A549 (cell line): ENCODE data around the gene GPR108. TPM values are rescaled to one million over a fixed set of nuclear protein-coding genes. Genes with fewer than 3 reads are reported as not detected.

Experiments used
- ATAC-seq, 2 experiments: fragments of 200-7000 bp in 1 of 2; fragments of >200 bp in 1 of 2; cut with Nextera tagmentation in 1 of 2; cut with Tn5 transposase in 1 of 2; 3 replicates each; pipeline versions ENCODE4 v1.8.0 to v1.9.1; 2018 to 2020; ENCODE audit warnings: mild to moderate bottlenecking in 1 of 2, moderate library complexity in 1 of 2
- CTCF ChIA-PET: fragments of 300-600 bp; sonication (Branson Sonifier 250); formaldehyde crosslinking; extraction: SDS; loops from one replicate; lab custom pipeline; 2021; ENCODE audit warnings: antibody characterized with exemption, inconsistent platforms; lab: Yijun Ruan, JAX
- POLR2A ChIA-PET: fragments of 350-600 bp; formaldehyde crosslinking; extraction: SDS; loops from one replicate; lab custom pipeline; 2021; ENCODE audit warnings: antibody characterized with exemption, inconsistent platforms; lab: Yijun Ruan, JAX
- DNase-seq, 2 experiments: peaks; one replicate each; pipeline versions ENCODE4 v3.0.0 to v3.0.0-alpha.2; 2011 to 2016; ENCODE audit warnings: low read depth in 1 of 2, low spot score in 1 of 2
- FAIRE-seq: peaks from 2 replicates; lab custom pipeline; 2011; peaks lifted over from hg19 to GRCh38; lab: Jason Lieb, UNC
- H3K27ac ChIP-seq, 2 experiments: fragments of >200 bp; sonication (Bioruptor Twin); formaldehyde crosslinking; 3 replicates each; pipeline ENCODE4 v1.5.1; 2016 to 2017
- H3K4me1 ChIP-seq: fragments of >200 bp; sonication (Bioruptor Twin); formaldehyde crosslinking; 3 replicates; pipeline ENCODE4 v1.6.1; 2016
- H3K4me2 ChIP-seq: fragments of >200 bp; sonication (Bioruptor Twin); formaldehyde crosslinking; 3 replicates; pipeline ENCODE4 v1.6.1; 2016
- H3K4me3 ChIP-seq: fragments of >200 bp; sonication (Bioruptor Twin); formaldehyde crosslinking; 3 replicates; pipeline ENCODE4 v1.5.1; 2016
- H3K9me3 ChIP-seq: fragments of >200 bp; sonication (Bioruptor Twin); formaldehyde crosslinking; 3 replicates; pipeline ENCODE4 v1.6.1; 2016
- BHLHE40 ChIP-seq: IDR thresholded peaks from 2 replicates; pipeline ENCODE4 v1.6.1; 2012; ENCODE audit warnings: low read depth, low read length, inconsistent platforms
- CBX2 ChIP-seq: fragments of 200-600 bp; sonication (generic); IDR thresholded peaks from 2 replicates; pipeline ENCODE4 v1.6.1; 2016; ENCODE audit warnings: low read depth, mild to moderate bottlenecking, borderline replicate concordance
- CBX8 ChIP-seq: fragments of 200-600 bp; sonication (generic); IDR thresholded peaks from 2 replicates; pipeline ENCODE4 v1.6.1; 2016
- CTCF ChIP-seq: fragments of >200 bp; sonication (Bioruptor Twin); formaldehyde crosslinking; IDR thresholded peaks from 3 replicates; pipeline ENCODE4 v1.5.1; 2016
- EHMT2 ChIP-seq: fragments of 200-600 bp; sonication (generic); IDR thresholded peaks from 2 replicates; pipeline ENCODE4 v1.6.1; 2016; ENCODE audit warnings: antibody characterized with exemption, low read depth, mild to moderate bottlenecking, moderate library complexity
- FOSL2 ChIP-seq, 2 experiments: fragments of 450-650 bp in 1 of 2; fragments of >200 bp in 1 of 2; sonication (Bioruptor Twin) in 1 of 2; formaldehyde crosslinking; IDR thresholded peaks; 2 replicates each; pipeline versions ENCODE4 v1.5.0 to v1.6.1; 2016 to 2020; ENCODE audit warnings: mild to moderate bottlenecking in 1 of 2, moderate library complexity in 1 of 2
- GATA3 ChIP-seq: IDR thresholded peaks from 2 replicates; pipeline ENCODE4 v1.6.1; 2012; ENCODE audit warnings: borderline replicate concordance
- HEYL ChIP-seq: fragments of 250-450 bp; sonication (Bioruptor Pico); IDR thresholded peaks from 2 replicates; pipeline ENCODE4 v1.8.0; 2021; ENCODE audit warnings: mild to moderate bottlenecking, moderate library complexity
- HOXA7 ChIP-seq: fragments of 250-450 bp; sonication (Bioruptor Pico); IDR thresholded peaks from 2 replicates; pipeline ENCODE4 v1.5.0; 2020; ENCODE audit warnings: mild to moderate bottlenecking, moderate library complexity
- JUNB ChIP-seq: fragments of >200 bp; sonication (Bioruptor Twin); formaldehyde crosslinking; IDR thresholded peaks from 2 replicates; pipeline ENCODE4 v1.6.1; 2016
- KDM1A ChIP-seq: fragments of 200-600 bp; sonication (generic); IDR thresholded peaks from 2 replicates; pipeline ENCODE4 v1.6.1; 2016; ENCODE audit warnings: low read depth, mild to moderate bottlenecking
- KDM5A ChIP-seq: fragments of 200-600 bp; sonication (generic); IDR thresholded peaks from 2 replicates; pipeline ENCODE4 v1.6.1; 2016; ENCODE audit warnings: antibody characterized with exemption, mild to moderate bottlenecking
- PHF8 ChIP-seq: fragments of 200-600 bp; sonication (generic); IDR thresholded peaks from 2 replicates; pipeline ENCODE4 v1.6.1; 2016; ENCODE audit warnings: low read depth, mild to moderate bottlenecking, antibody characterized with exemption, moderate library complexity, borderline replicate concordance
- POLR2A ChIP-seq: IDR thresholded peaks from 2 replicates; pipeline ENCODE4 v1.6.1; 2012; ENCODE audit warnings: mild to moderate bottlenecking, low read length
- RAD21 ChIP-seq, 2 experiments: fragments of >200 bp in 1 of 2; sonication (Bioruptor Twin) in 1 of 2; formaldehyde crosslinking in 1 of 2; IDR thresholded peaks in 1 of 2; conservative IDR thresholded peaks in 1 of 2; 2 replicates in 1 of 2; 3 replicates in 1 of 2; pipeline ENCODE4 v1.6.1; 2012 to 2018; ENCODE audit warnings: inconsistent platforms in 1 of 2
- RARB ChIP-seq: fragments of 250-450 bp; sonication (Bioruptor Pico); IDR thresholded peaks from 2 replicates; pipeline ENCODE4 v1.8.0; 2021; ENCODE audit warnings: mild to moderate bottlenecking, moderate library complexity
- REST ChIP-seq: fragments of 200-600 bp; sonication (generic); IDR thresholded peaks from 2 replicates; pipeline ENCODE4 v1.6.1; 2016; ENCODE audit warnings: antibody characterized with exemption, mild to moderate bottlenecking, moderate library complexity
- SMC3 ChIP-seq: fragments of >200 bp; sonication (Bioruptor Twin); formaldehyde crosslinking; IDR thresholded peaks from 3 replicates; pipeline ENCODE4 v1.6.1; 2018; ENCODE audit warnings: inconsistent platforms
- SREBF2 ChIP-seq: fragments of 450-650 bp; IDR thresholded peaks from 2 replicates; pipeline ENCODE4 v1.6.1; 2014; ENCODE audit warnings: mild to moderate bottlenecking, moderate library complexity
- TFCP2L1 ChIP-seq: fragments of 250-450 bp; sonication (Bioruptor Pico); IDR thresholded peaks from 2 replicates; pipeline ENCODE4 v1.5.0; 2021; ENCODE audit warnings: mild to moderate bottlenecking
- TP53 ChIP-seq: fragments of 250-450 bp; sonication (Bioruptor Pico); IDR thresholded peaks from 2 replicates; pipeline ENCODE4 v1.5.0; 2021; ENCODE audit warnings: mild to moderate bottlenecking, moderate library complexity
- ZC3H11A ChIP-seq: fragments of 450-650 bp; IDR thresholded peaks from 2 replicates; pipeline ENCODE4 v1.6.1; 2014; ENCODE audit warnings: antibody characterized with exemption, mild to moderate bottlenecking
- ZNF302 ChIP-seq: fragments of 250-450 bp; sonication (Bioruptor Pico); IDR thresholded peaks from 2 replicates; pipeline ENCODE4 v1.9.0; 2021; ENCODE audit warnings: inconsistent platforms, mild to moderate bottlenecking, moderate library complexity
- ZSCAN20 ChIP-seq: fragments of 250-450 bp; sonication (Bioruptor Pico); IDR thresholded peaks from 2 replicates; pipeline ENCODE4 v1.8.0; 2022; ENCODE audit warnings: mild to moderate bottlenecking, moderate library complexity
- WGBS: methylation state at CpG from one replicate; pipeline ENCODE4 v1.1.6; 2017; ENCODE audit errors: missing lambda C conversion rate; 5-methylcytosine and 5-hydroxymethylcytosine counted together
- polyA plus RNA-seq, 4 experiments: library from polyadenylated mRNA; depleted of rRNA in 3 of 4; stranded (reverse); fragments of >200 nt; fragmentation: RNase III in 1 of 4; extraction: RNeasy Plus Mini Kit Qiagen cat#74134 plus additional on column Dnase treatment in 1 of 4; gene quantifications; 2 replicates in 3 of 4; 3 replicates in 1 of 4; pipeline ENCODE4 v1.2.3, GENCODE V29; 2011 to 2017
- TF ChIP-seq, protein P1 (sequence below): fragments of 450-650 bp; IDR thresholded peaks from 2 replicates; pipeline ENCODE4 v1.6.1; 2014; ENCODE audit warnings: antibody characterized with exemption
- TF ChIP-seq, protein P2 (sequence below): IDR thresholded peaks from 2 replicates; pipeline ENCODE4 v1.6.1; 2012

GPR108 gene
- polyA plus RNA-seq, 2 of the 4 experiments (the other 2 are of a cell fraction), result 36.4 to 50.2 TPM

- Histone ChIP-seq H3K4me1 (peaks cover 24% of the 10 kb centered on the region), H3K4me3 (peak overlapping the region; percentile 93), H3K4me2 (peak overlapping the region; percentile 84), H3K9me3 (no peaks in the 10 kb centered on the region), H3K27ac (peak overlapping the region; percentile 91 to 98)
- no peak for DNase-seq
- ATAC-seq, result peak in 1 of 2 experiments; percentile 3; a peak in 3 of 6 replicates
- POLR2A ChIA-PET, result interaction anchor here (1.0 to 2.3 kb wide), 4 partner anchors 16 to 206 kb away, joined by 4 to 10 read pairs (median 7); partner anchors contain the start of genes C3 and TNFSF9
- TF ChIP-seq ZC3H11A (no peak), RAD21 (conservative IDR thresholded peaks at IDR 0.05 in 1 of 2, IDR thresholded peaks at IDR 0.05 in 1 of 2) (peak in 1 of 2 experiments; percentile 3; a peak in 1 of 5 replicates), REST (no peak), CBX8 (no peak), FOSL2 (IDR thresholded peaks at IDR 0.05) (no peak), FOSL2 (CRISPR knock-in tag; IDR thresholded peaks at IDR 0.05) (no peak), EHMT2 (no peak), PHF8 (no peak)
- TF ChIP-seq, all 56 proteins: peak for 1
- WGBS, result 0% methylated on average over 6 of the region's 16 CpGs
- CTCF ChIA-PET, result interaction anchor here (0.9 to 5.0 kb wide), 11 partner anchors 16 to 219 kb away, joined by 3 to 127 read pairs (median 4); partner anchors contain the start of genes C3 and VAV1
- no peak for FAIRE-seq
Observed at GRCh38 chr19:6736917-6737283, 480 bp downstream of the GPR108 start.

DNA sequence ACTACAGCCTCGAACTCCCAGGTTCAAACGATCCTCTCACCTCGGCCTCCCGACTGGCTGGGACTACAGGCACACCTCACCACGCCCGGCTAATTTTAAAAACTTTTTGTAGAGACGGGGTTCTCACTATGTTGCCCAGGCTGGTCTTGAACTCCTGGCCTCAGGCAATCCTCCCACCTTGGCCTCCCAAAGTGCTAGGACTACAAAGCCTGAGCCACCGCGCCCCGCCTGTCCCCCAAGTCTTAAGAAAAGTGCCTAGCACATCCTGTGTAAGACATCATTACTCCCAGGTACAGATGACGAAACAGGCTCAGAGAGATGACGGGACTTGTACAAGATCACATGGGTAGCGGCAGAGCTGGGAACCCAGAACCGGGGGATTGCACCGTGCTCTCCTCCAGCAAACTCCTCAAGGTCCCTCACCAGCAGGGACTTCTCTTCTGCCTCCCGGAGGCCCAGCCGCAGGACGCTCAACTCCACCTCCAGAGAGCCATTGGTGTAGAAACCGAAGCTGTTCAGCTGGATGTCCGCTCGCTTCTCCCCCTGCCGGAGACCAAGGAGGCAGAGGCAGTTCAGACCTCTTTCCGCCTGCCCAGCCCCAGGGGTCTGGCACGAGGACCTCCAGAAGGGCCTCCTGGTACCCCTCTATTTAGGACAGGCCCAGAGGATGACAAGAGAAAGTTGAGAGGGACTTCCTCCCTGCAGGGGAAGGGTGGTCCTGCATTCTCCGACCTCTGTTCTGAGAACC, 1.0 kb downstream of the GPR108 start:
- POLR2A ChIA-PET, result interaction anchor here (0.6 to 1.0 kb wide), 2 partner anchors 66 to 127 kb away, joined by 3 to 4 read pairs; no protein-coding TSS in a partner anchor
- TF ChIP-seq RARB, result no peak
- peak; percentile 44; the same call in 2 of the 3 replicates for TF ChIP-seq CTCF
- TF ChIP-seq JUNB, result no peak
- peak; percentile 58 for TF ChIP-seq SMC3
- no peak for TF ChIP-seq TFCP2L1 (CRISPR knock-in tag)
- TF ChIP-seq GATA3, result no peak
- no peak for TF ChIP-seq KDM1A
- no peak for TF ChIP-seq BHLHE40
- no peak for TF ChIP-seq HEYL (CRISPR knock-in tag)
- TF ChIP-seq, protein P1, sequence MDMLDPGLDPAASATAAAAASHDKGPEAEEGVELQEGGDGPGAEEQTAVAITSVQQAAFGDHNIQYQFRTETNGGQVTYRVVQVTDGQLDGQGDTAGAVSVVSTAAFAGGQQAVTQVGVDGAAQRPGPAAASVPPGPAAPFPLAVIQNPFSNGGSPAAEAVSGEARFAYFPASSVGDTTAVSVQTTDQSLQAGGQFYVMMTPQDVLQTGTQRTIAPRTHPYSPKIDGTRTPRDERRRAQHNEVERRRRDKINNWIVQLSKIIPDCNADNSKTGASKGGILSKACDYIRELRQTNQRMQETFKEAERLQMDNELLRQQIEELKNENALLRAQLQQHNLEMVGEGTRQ, result peak; percentile 50; the same call in 1 of the 2 replicates
- peak; percentile 47 to 52; a peak in 4 of 5 replicates for TF ChIP-seq RAD21 (conservative IDR thresholded peaks at IDR 0.05 in 1 of 2, IDR thresholded peaks at IDR 0.05 in 1 of 2)
- TF ChIP-seq CBX2, result no peak
- no peak for TF ChIP-seq ZSCAN20 (CRISPR knock-in tag)
- TF ChIP-seq, protein P2, sequence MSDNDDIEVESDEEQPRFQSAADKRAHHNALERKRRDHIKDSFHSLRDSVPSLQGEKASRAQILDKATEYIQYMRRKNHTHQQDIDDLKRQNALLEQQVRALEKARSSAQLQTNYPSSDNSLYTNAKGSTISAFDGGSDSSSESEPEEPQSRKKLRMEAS, result peak; percentile 49; the same call in 1 of the 2 replicates
- TF ChIP-seq PHF8, result no peak
- TF ChIP-seq HOXA7 (CRISPR knock-in tag), result no peak
- peak; percentile 15; the same call in 1 of the 2 replicates for TF ChIP-seq POLR2A
- TF ChIP-seq TP53 (CRISPR knock-in tag), result no peak
- no peak for TF ChIP-seq ZC3H11A
- TF ChIP-seq SREBF2, result no peak
- TF ChIP-seq KDM5A, result no peak
- TF ChIP-seq ZNF302 (CRISPR knock-in tag), result no peak
- H3K4me2 ChIP-seq, result peak overlapping the region; percentile 84
- H3K4me1 ChIP-seq, result peaks cover 18% of the 10 kb centered on the region
- H3K9me3 ChIP-seq, result no peaks in the 10 kb centered on the region
- H3K27ac ChIP-seq, result peak overlapping the region; percentile 91 to 98
- DNase-seq, result peak; percentile 80 to 87
- 25% methylated on average over 22 of the region's 25 CpGs for WGBS
- peak overlapping the region; percentile 93 for H3K4me3 ChIP-seq
- no peak for FAIRE-seq
- CTCF ChIA-PET, result interaction anchor here (0.8 to 5.0 kb wide), 10 partner anchors 16 to 221 kb away, joined by 3 to 127 read pairs (median 4); partner anchors contain the start of gene C3
- ATAC-seq, result peak; percentile 28 to 63
